ENCODE measurements around the gene DUOXA1.
"Not testable (repeated sequence)": the region's sequence is repeated elsewhere in the genome, so short reads cannot be mapped to it uniquely, and the experiment has no call there.

Gene DUOXA1

DNA sequence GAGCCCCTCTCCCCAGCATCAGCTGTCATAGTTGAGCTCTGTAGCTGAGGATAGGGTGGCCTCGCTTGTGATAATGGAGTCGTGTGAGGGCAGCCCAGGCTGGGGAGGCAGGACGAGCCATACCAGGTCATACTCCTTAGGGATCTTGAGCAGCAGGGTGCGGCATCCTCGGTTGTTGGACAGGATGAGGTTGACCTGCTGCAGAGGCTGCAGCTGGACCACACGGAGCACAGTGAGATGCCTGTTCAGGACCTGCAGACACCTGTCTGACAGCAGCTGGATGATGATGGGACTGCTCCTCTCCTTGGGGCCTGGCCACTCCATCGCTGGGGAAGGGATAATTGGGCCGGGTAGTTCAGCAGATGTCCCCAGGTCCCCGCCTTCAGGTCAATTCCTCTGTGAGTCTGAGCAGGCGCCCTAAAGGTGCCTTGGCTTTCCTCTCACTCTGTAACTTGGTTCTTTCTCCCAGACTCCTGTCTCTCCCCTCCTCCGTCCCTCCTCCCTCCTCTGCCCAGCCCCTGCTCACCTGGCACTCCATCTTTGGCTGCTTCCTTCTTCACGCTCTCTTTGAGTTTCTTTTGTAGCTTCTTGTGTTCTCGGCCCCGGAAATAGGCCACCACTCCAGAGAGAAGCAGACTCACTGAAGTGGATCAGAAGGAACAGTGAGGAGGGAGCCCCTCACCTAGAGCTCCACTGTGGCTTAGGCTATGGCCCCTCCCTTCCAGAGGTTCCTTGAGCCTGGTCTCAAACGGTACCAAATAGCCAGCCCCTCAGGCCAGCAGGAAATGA, 23.5 kb downstream of the DUOXA1 start:
- Mint-ChIP-seq H3K27ac (no peak overlapping the region), H3K9me3 (no peaks in the 10 kb centered on the region), H3K36me3 (ENCODE audit: low read depth) (no peaks in the 10 kb centered on the region), H3K4me3 (no peak overlapping the region), H3K27me3 (ENCODE audit: low read depth) (peaks cover 24% of the 10 kb centered on the region), H3K4me1 (ENCODE audit: low read depth) (no peaks in the 10 kb centered on the region)
- DNase-seq (ENCODE audit: low spot score): no peak

- no peak for DNase-seq (ENCODE audit: low spot score)
- Mint-ChIP-seq H3K27ac (no peak overlapping the region), H3K36me3 (ENCODE audit: low read depth) (no peaks in the 10 kb centered on the region), H3K4me3 (no peak overlapping the region), H3K27me3 (ENCODE audit: low read depth) (peaks cover 22% of the 10 kb centered on the region), H3K4me1 (ENCODE audit: low read depth) (no peaks in the 10 kb centered on the region), H3K9me3 (no peaks in the 10 kb centered on the region)
Observed at GRCh38 chr15:45105586-45105985, 24.1 kb downstream of the DUOXA1 start.

DNA sequence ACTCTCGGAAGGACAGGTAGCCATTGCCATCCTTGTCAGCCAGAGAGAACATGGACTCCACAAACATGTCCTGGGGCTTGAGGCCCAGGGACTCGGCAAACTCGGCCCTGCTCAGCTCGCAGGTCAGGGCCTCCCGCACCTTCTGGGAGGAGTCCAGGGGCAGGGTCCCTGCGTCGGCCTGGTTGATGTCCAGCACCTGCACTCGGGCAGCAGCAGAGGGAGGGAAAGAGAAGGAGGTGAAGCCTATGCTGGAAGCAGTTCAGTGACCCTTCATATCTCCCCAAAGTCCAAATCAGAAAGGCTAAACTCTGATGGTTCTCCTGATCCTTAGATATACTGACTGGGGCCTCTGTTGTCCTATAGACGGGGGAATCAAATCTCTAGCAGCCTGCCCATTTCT, 25.5 kb downstream of the DUOXA1 start:
- H3K4me1 Mint-ChIP-seq (ENCODE audit: low read depth); H3K36me3 Mint-ChIP-seq (ENCODE audit: low read depth); H3K9me3 Mint-ChIP-seq; H3K4me3 Mint-ChIP-seq; H3K27me3 Mint-ChIP-seq (ENCODE audit: low read depth); H3K27ac Mint-ChIP-seq; DNase-seq (ENCODE audit: low spot score): not testable (repeated sequence)

DNA sequence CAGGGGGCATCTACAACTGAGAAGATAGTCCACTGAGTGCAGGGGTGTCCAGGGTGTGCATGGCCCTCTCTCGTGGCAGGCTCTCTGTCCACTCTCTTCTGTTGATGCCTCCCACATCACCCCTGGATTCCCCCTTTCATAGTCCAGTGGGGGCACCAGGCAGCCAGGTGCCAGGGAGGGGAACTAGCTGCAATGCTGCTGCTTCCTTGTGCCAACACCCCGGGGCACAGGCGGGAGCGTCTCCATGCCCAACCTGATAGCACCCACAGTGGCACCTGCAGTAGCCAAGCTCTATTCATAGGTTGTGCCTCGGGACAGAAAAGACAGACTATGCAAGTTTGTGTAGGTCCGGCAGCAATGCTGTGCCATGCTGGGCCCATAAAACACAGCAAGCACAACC, 27.5 kb downstream of the DUOXA1 start:
- H3K36me3 Mint-ChIP-seq (ENCODE audit: low read depth): no peaks in the 10 kb centered on the region
- no peak for DNase-seq (ENCODE audit: low spot score)
- no peaks in the 10 kb centered on the region for H3K9me3 Mint-ChIP-seq
- H3K27ac Mint-ChIP-seq: no peak overlapping the region
- no peaks in the 10 kb centered on the region for H3K4me1 Mint-ChIP-seq (ENCODE audit: low read depth)
- H3K27me3 Mint-ChIP-seq (ENCODE audit: low read depth): peaks cover 5% of the 10 kb centered on the region
- H3K4me3 Mint-ChIP-seq: no peak overlapping the region

GRCh38 chr15:45101749-45102148, 27.9 kb downstream of the DUOXA1 start:
- no peak for DNase-seq (ENCODE audit: low spot score)
- no peak overlapping the region for H3K4me3 Mint-ChIP-seq
- H3K27ac Mint-ChIP-seq: no peak overlapping the region
- no peaks in the 10 kb centered on the region for H3K36me3 Mint-ChIP-seq (ENCODE audit: low read depth)
- H3K27me3 Mint-ChIP-seq (ENCODE audit: low read depth): peaks cover 5% of the 10 kb centered on the region
- no peaks in the 10 kb centered on the region for H3K9me3 Mint-ChIP-seq
- no peaks in the 10 kb centered on the region for H3K4me1 Mint-ChIP-seq (ENCODE audit: low read depth)

DNA sequence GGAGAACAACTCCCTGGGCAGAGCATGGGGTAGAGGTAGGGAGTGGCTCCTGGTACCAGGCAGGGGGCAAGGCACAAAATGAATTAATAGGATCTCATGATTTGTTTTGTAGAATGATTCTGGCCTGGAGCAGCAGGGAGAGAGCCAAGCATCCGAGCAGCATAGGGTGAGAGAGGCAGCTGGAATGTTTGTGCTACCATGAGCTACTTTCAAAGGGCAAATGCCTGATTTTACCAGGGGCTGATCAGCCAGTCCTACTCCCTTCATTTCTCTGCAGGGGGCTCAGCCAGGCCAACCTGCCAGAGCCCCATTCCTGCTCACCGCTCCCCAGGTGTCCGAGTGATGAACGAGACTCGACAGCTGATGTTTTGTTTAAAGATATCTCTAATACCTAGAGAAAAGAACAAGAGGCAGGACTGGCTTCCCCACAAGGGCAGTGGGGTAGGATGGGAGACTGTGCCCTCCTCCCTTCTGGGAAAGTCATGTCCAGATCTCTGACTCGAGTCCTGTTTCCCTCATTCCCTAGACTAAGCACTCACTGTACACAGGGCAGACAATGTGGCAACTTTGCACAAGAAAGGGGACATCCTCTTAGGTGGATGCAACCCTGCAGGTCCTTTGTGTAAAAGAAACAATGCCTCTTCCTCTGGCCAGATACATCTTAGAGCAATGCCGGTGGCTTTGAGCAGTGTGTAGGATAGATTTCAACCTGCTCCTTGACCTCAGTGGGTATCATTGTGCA, 28.6 kb downstream of the DUOXA1 start:
- no peaks in the 10 kb centered on the region for H3K9me3 Mint-ChIP-seq

DNA sequence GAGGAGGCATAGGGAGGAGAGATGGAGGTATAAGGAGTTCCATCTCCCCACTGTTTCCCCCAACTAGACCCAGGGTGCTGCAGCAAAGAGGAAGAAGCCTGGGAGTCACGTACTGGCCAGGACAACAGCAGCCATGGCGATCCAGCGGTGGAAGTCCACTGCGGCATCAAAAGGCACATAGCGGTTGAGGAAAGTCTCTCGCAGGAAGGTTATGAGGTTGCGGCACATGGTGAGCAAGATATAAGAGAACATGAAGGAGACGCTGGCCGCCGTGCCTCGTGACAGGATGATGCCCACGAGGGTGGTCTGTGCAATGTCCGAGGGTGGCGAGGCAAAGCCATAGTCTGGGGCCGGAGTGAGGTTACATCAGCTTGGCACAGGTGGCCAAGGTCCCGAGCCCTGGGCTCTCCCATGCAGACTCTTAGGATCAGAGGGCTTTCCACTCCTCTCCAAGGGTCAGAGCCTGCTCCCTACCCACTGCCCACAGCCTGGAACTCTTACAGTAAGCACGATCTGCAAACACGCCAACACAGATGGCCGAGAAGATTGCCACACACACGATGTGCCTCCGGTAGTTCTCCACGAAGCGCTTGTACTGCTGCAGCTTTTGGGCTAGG, 30.0 kb downstream of the DUOXA1 start:
- Mint-ChIP-seq H3K36me3 (ENCODE audit: low read depth) (no peaks in the 10 kb centered on the region), H3K9me3 (no peaks in the 10 kb centered on the region), H3K27ac (no peak overlapping the region), H3K27me3 (ENCODE audit: low read depth) (no peaks in the 10 kb centered on the region), H3K4me1 (ENCODE audit: low read depth) (no peaks in the 10 kb centered on the region), H3K4me3 (no peak overlapping the region)
- no peak for DNase-seq (ENCODE audit: low spot score)

More for the DNA sequence above, 28.6 kb downstream of the DUOXA1 start:
- peaks cover 5% of the 10 kb centered on the region for H3K27me3 Mint-ChIP-seq (ENCODE audit: low read depth)
- H3K4me1 Mint-ChIP-seq (ENCODE audit: low read depth): no peaks in the 10 kb centered on the region
- no peak overlapping the region for H3K4me3 Mint-ChIP-seq
- no peaks in the 10 kb centered on the region for H3K36me3 Mint-ChIP-seq (ENCODE audit: low read depth)
- no peak overlapping the region for H3K27ac Mint-ChIP-seq
- no peak for DNase-seq (ENCODE audit: low spot score)

GRCh38 chr15:45097466-45097865, 32.2 kb downstream of the DUOXA1 start:
- no peaks in the 10 kb centered on the region for H3K36me3 Mint-ChIP-seq (ENCODE audit: low read depth)
- H3K27me3 Mint-ChIP-seq (ENCODE audit: low read depth): no peaks in the 10 kb centered on the region
- no peak for DNase-seq (ENCODE audit: low spot score)
- H3K9me3 Mint-ChIP-seq: no peaks in the 10 kb centered on the region
- no peak overlapping the region for H3K27ac Mint-ChIP-seq
- no peaks in the 10 kb centered on the region for H3K4me1 Mint-ChIP-seq (ENCODE audit: low read depth)
- no peak overlapping the region for H3K4me3 Mint-ChIP-seq

DNA sequence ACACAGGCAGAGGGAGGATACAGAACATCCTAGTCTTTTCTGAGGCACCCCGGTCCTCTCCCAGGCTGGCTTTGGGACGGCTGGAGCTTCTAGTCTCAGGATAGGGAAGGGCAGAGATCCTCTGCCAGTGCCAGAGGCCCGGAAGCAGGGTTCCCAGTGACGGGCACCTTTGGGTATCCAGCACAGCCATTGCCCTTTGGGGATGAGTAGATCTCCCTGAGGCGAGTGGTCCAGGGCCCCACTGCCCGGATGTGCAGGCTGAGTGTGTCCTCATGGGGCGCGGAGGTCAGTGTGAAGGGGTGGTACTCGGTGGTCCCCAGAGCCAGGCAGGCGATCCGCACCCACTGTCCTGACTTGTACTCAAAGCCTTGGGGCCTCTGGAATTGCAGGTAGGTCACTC, 34.0 kb downstream of the DUOXA1 start:
- Mint-ChIP-seq H3K4me3 (no peak overlapping the region), H3K27me3 (ENCODE audit: low read depth) (peaks cover 8% of the 10 kb centered on the region), H3K36me3 (ENCODE audit: low read depth) (no peaks in the 10 kb centered on the region), H3K27ac (no peak overlapping the region), H3K4me1 (ENCODE audit: low read depth) (no peaks in the 10 kb centered on the region), H3K9me3 (no peaks in the 10 kb centered on the region)
- DNase-seq (ENCODE audit: low spot score): no peak

GRCh38 chr15:45094358-45094730, 35.3 kb downstream of the DUOXA1 start:
- Mint-ChIP-seq H3K4me1 (ENCODE audit: low read depth) (no peaks in the 10 kb centered on the region), H3K27me3 (ENCODE audit: low read depth) (peaks cover 12% of the 10 kb centered on the region), H3K36me3 (ENCODE audit: low read depth) (no peaks in the 10 kb centered on the region), H3K9me3 (no peaks in the 10 kb centered on the region), H3K27ac (no peak overlapping the region), H3K4me3 (no peak overlapping the region)
- DNase-seq (ENCODE audit: low spot score): no peak

- Mint-ChIP-seq H3K27me3 (ENCODE audit: low read depth) (peaks cover 14% of the 10 kb centered on the region), H3K9me3 (no peaks in the 10 kb centered on the region), H3K36me3 (ENCODE audit: low read depth) (no peaks in the 10 kb centered on the region), H3K27ac (no peak overlapping the region), H3K4me3 (no peak overlapping the region), H3K4me1 (ENCODE audit: low read depth) (no peaks in the 10 kb centered on the region)
- no peak for DNase-seq (ENCODE audit: low spot score)
Observed at GRCh38 chr15:45093622-45094357, 35.9 kb downstream of the DUOXA1 start.

GRCh38 chr15:45093013-45093412, 36.7 kb downstream of the DUOXA1 start:
- Mint-ChIP-seq H3K36me3 (ENCODE audit: low read depth) (no peaks in the 10 kb centered on the region), H3K4me3 (no peak overlapping the region), H3K4me1 (ENCODE audit: low read depth) (no peaks in the 10 kb centered on the region), H3K9me3 (no peaks in the 10 kb centered on the region), H3K27me3 (ENCODE audit: low read depth) (peaks cover 14% of the 10 kb centered on the region), H3K27ac (no peak overlapping the region)
- no peak for DNase-seq (ENCODE audit: low spot score)

DNA sequence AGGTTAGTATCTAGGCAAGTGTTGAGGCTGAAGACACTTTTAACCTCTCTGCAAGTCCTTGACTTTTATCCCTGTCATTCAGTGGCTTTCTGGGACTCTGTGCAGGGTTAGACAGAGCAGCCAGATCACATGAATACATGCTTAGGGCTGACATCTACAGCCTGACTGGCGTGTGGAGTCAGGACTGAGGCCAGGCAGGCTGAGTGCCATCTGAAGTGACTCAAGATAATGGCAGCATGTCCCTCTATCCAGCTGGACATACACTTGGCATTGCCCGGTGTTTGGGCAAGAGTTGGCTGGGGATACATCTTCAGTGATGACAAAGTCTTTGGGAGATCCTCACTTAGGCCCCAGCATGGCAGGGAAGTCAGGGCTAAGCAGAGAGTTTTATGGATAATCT, 38.1 kb downstream of the DUOXA1 start:
- Mint-ChIP-seq H3K4me3 (no peak overlapping the region), H3K4me1 (ENCODE audit: low read depth) (no peaks in the 10 kb centered on the region), H3K36me3 (ENCODE audit: low read depth) (no peaks in the 10 kb centered on the region), H3K27ac (no peak overlapping the region), H3K9me3 (no peaks in the 10 kb centered on the region), H3K27me3 (ENCODE audit: low read depth) (peaks cover 17% of the 10 kb centered on the region)
- no peak for DNase-seq (ENCODE audit: low spot score)

GRCh38 chr15:45091161-45091560, 38.5 kb downstream of the DUOXA1 start:
- peaks cover 17% of the 10 kb centered on the region for H3K27me3 Mint-ChIP-seq (ENCODE audit: low read depth)
- H3K9me3 Mint-ChIP-seq: no peaks in the 10 kb centered on the region
- no peak overlapping the region for H3K27ac Mint-ChIP-seq
- H3K36me3 Mint-ChIP-seq (ENCODE audit: low read depth): no peaks in the 10 kb centered on the region
- no peak for DNase-seq (ENCODE audit: low spot score)
- no peaks in the 10 kb centered on the region for H3K4me1 Mint-ChIP-seq (ENCODE audit: low read depth)
- no peak overlapping the region for H3K4me3 Mint-ChIP-seq
